Right atrium auricular region (tissue), 2 donors: Measurements from ENCODE around the gene HMCN1. TPM values are rescaled to one million over a fixed set of nuclear protein-coding genes. Genes with fewer than 3 reads are reported as not detected.

ENCODE experiments used
- DNase-seq: peaks from one replicate; pipeline ENCODE4 v3.0.0-alpha.2; 2019; ENCODE audit warnings: low spot score
- H3K27ac ChIP-seq, 2 donors: fragments of 200-600 bp; sonication (generic); 1 replicate in 1 of 2; 2 replicates in 1 of 2; pipeline ENCODE4 v1.5.1; 2016 to 2019
- H3K27me3 ChIP-seq, 2 donors: fragments of 200-600 bp; sonication (generic); one replicate each; pipeline versions ENCODE4 v1.5.1 to v1.6.0; 2017 to 2019
- H3K36me3 ChIP-seq: fragments of 200-600 bp; sonication (generic); one replicate; pipeline ENCODE4 v1.5.1; 2016
- H3K4me1 ChIP-seq, 2 donors: fragments of 200-600 bp; sonication (generic); one replicate each; pipeline versions ENCODE4 v1.5.1 to v1.6.0; 2017 to 2019
- H3K4me3 ChIP-seq, 2 donors: fragments of 200-600 bp; sonication (generic); 1 replicate in 1 of 2; 2 replicates in 1 of 2; pipeline ENCODE4 v1.5.1; 2017 to 2019; ENCODE audit warnings: mild to moderate bottlenecking in 1 of 2, moderate library complexity in 1 of 2
- H3K9me3 ChIP-seq, 2 donors: fragments of 200-600 bp; sonication (generic); one replicate each; pipeline ENCODE4 v1.5.1; 2019
- total RNA-seq, 2 donors: library from RNA; depleted of rRNA; stranded (reverse); fragments of >200 nt; gene quantifications; one replicate each; pipeline ENCODE4 v1.1.0, GENCODE V29; 2016
- TF ChIP-seq, protein P1 (sequence below), 2 donors: fragments of 200-600 bp; sonication (generic); IDR thresholded peaks; one replicate each; pipeline ENCODE4 v1.5.1; 2019; ENCODE audit warnings: antibody characterized with exemption in 2 of 2

The HMCN1 gene
- total RNA-seq, 2 donors from 2014 or later: 14.8 to 20.2 TPM

DNA sequence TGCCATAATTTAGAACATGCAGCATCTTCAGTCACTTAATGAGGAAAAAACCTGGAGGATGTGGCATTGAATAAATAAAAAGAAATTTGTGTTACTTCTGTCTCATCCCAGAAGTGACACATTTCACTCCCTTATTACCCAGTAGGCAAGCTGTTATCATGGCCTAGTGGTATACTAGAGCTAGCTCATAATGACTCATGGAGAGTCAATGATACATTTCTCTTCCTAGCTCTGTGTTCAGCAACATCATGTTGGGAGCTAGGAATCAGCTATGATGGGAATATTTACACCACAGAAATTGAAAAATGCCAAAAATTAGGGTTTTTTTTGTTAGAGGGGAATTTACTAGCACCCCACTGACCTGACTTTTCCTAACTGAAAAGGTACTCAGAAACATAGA is 182.7 kb downstream of the HMCN1 start:
- no peak overlapping the region for H3K4me3 ChIP-seq
- H3K9me3 ChIP-seq: no peaks in the 10 kb centered on the region
- DNase-seq: no peak
- TF ChIP-seq, protein P1, sequence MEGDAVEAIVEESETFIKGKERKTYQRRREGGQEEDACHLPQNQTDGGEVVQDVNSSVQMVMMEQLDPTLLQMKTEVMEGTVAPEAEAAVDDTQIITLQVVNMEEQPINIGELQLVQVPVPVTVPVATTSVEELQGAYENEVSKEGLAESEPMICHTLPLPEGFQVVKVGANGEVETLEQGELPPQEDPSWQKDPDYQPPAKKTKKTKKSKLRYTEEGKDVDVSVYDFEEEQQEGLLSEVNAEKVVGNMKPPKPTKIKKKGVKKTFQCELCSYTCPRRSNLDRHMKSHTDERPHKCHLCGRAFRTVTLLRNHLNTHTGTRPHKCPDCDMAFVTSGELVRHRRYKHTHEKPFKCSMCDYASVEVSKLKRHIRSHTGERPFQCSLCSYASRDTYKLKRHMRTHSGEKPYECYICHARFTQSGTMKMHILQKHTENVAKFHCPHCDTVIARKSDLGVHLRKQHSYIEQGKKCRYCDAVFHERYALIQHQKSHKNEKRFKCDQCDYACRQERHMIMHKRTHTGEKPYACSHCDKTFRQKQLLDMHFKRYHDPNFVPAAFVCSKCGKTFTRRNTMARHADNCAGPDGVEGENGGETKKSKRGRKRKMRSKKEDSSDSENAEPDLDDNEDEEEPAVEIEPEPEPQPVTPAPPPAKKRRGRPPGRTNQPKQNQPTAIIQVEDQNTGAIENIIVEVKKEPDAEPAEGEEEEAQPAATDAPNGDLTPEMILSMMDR (IDR thresholded peaks at IDR 0.05): no peak
- H3K27me3 ChIP-seq: no peaks in the 10 kb centered on the region
- no peaks in the 10 kb centered on the region for H3K36me3 ChIP-seq
- H3K27ac ChIP-seq: no peak overlapping the region
- no peaks in the 10 kb centered on the region for H3K4me1 ChIP-seq

DNA sequence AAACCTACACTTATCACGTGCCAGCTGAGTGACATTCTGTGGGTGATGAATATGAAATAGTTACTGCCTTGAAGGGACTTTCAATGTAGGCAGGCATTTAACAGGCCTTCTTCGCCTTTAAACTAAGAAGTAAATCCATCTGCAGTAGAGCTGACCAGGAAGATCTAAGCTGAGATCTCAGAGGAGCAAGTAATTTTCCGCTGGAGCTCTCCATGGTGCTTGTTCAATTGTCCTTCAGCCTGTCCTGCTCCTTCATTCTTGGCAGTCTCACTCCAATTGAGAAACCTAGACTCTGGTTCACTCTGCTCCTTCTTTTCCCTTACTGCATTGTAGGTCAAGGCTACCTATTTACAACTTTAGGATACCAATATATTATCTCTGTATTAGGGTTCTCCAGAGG is 183.5 kb downstream of the HMCN1 start:
- no peak overlapping the region for H3K4me3 ChIP-seq
- TF ChIP-seq, protein P1 (IDR thresholded peaks at IDR 0.05): no peak
- no peaks in the 10 kb centered on the region for H3K9me3 ChIP-seq
- H3K4me1 ChIP-seq: no peaks in the 10 kb centered on the region
- H3K36me3 ChIP-seq: no peaks in the 10 kb centered on the region
- no peak overlapping the region for H3K27ac ChIP-seq
- H3K27me3 ChIP-seq: no peaks in the 10 kb centered on the region
- DNase-seq: no peak

DNA sequence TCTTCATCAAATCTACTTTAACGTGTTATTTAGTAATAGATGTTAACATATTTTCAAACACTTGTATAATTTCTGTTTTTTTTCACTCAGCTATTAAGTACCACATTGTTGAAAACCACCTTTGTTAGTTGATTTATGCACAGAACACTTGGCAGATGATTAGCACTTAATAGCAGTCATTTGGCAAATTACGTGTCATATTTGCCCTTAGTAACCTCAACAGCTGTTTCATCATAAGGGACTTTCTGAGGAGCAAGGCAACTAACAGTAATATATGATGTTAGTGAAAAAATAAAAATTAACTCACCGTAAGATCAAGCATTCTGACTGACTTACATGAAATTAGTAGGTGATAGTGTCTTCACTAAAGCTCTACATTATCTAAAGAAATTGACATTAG is 186.4 kb downstream of the HMCN1 start:
- no peaks in the 10 kb centered on the region for H3K9me3 ChIP-seq
- no peak overlapping the region for H3K4me3 ChIP-seq
- H3K36me3 ChIP-seq: no peaks in the 10 kb centered on the region
- no peak for DNase-seq
- H3K27me3 ChIP-seq: no peaks in the 10 kb centered on the region
- no peak overlapping the region for H3K27ac ChIP-seq
- TF ChIP-seq, protein P1 (IDR thresholded peaks at IDR 0.05): no peak
- no peaks in the 10 kb centered on the region for H3K4me1 ChIP-seq

DNA sequence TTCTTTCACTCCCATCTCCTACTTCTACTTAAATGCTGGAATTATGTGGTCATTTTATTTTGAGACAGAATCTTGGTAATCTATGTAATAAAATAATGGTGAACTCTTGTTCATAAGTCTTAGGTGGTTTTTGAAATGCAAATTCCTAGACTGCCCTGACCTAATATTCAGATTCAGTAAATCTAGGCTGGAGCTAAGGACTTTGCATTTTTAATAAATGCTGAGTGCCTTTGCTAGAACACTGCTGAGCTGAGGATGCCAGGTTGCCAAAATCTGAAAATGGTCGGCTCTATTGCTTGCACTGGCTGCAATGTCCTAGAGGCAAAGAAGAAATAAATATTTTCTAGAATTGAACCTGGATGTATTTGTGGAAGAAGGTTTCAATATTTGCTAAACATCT is 187.4 kb downstream of the HMCN1 start:
- no peaks in the 10 kb centered on the region for H3K9me3 ChIP-seq
- no peak overlapping the region for H3K4me3 ChIP-seq
- no peaks in the 10 kb centered on the region for H3K36me3 ChIP-seq
- H3K27ac ChIP-seq: no peak overlapping the region
- DNase-seq: no peak
- H3K27me3 ChIP-seq: no peaks in the 10 kb centered on the region
- TF ChIP-seq, protein P1 (IDR thresholded peaks at IDR 0.05): no peak
- H3K4me1 ChIP-seq: peaks cover 0 to 4% of the 10 kb centered on the region in 2 donors

DNA sequence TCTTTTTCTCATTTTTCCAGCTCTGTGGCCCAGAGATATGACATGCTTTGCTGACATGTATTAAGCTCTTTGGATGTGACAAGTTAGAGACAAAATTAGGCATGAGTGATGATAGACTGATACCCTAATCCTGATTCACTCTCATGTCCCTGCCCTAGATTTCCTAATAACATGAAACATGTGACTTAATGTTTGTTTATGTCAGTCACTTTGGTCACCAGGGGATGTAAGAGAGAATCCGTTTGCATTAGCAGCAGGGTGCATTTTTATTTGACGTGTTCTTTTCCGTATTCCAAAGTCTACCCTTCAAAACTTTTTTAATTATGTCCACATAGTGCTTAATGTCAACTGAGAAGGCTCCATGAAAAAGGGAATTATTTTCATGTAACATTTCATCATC is 192.4 kb downstream of the HMCN1 start:
- Histone ChIP-seq H3K4me1 (peaks cover 0 to 15% of the 10 kb centered on the region in 2 donors), H3K27me3 (no peaks in the 10 kb centered on the region), H3K36me3 (no peaks in the 10 kb centered on the region), H3K9me3 (no peaks in the 10 kb centered on the region), H3K4me3 (no peak overlapping the region), H3K27ac (peak overlapping the region in 1 of 2 donors; percentile 50)
- TF ChIP-seq, protein P1 (IDR thresholded peaks at IDR 0.05): no peak
- no peak for DNase-seq

DNA sequence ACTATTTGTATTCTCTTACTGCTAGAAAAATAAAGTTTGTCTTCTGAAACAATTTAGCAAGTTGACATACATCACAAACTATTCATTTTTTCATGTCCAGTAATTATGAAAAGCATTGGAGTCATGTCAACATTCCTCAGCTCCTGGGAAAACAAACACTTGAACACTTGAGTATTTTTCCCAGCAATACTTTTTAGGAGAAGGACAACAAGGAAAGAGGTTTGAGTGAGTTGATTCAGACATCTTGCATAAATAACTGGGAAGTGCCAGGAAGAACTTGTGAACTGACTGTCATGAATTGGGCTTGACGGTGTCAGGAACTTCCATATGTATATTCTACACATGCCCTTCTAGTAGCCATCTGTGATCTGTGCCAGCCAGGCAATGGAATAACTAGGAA is 195.6 kb downstream of the HMCN1 start:
- H3K36me3 ChIP-seq: no peaks in the 10 kb centered on the region
- no peak for DNase-seq
- TF ChIP-seq, protein P1 (IDR thresholded peaks at IDR 0.05): no peak
- H3K9me3 ChIP-seq: no peaks in the 10 kb centered on the region
- no peaks in the 10 kb centered on the region for H3K27me3 ChIP-seq
- peaks cover 0 to 15% of the 10 kb centered on the region in 2 donors for H3K4me1 ChIP-seq
- H3K27ac ChIP-seq: no peak overlapping the region
- no peak overlapping the region for H3K4me3 ChIP-seq
